Body of pancreas (tissue), 4 donors: ENCODE measurements around the gene PGP. TPM values are rescaled to one million over a fixed set of nuclear protein-coding genes. Genes with fewer than 3 reads are reported as not detected.

Experiments used
- ATAC-seq: fragments of 150-250 bp; one replicate; pipeline ENCODE4 v1.9.1; 2016
- DNase-seq, 4 donors: peaks; one replicate each; pipeline ENCODE4 v3.0.0-alpha.2; 2019
- H3K27ac ChIP-seq, 4 donors: fragments of 200-600 bp; sonication (generic); 1 replicate in 3 of 4; 2 replicates in 1 of 4; pipeline versions ENCODE4 v1.5.1 to v1.6.1; 2016 to 2019; ENCODE audit warnings: mild to moderate bottlenecking in 1 of 4, mixed read lengths in 1 of 4, moderate library complexity in 1 of 4
- H3K27me3 ChIP-seq, 2 donors: fragments of 200-600 bp; sonication (generic); one replicate each; pipeline ENCODE4 v1.6.0; 2016; ENCODE audit warnings: mild to moderate bottlenecking in 1 of 2
- H3K36me3 ChIP-seq, 2 donors: fragments of 200-600 bp; sonication (generic); replicated peaks in 1 of 2; 2 replicates each; pipeline ENCODE4 v1.5.1; 2016; ENCODE audit warnings: low read depth in 2 of 2; ENCODE audit not compliant: insufficient read depth in 1 of 2
- H3K4me1 ChIP-seq: fragments of 200-600 bp; sonication (generic); one replicate; pipeline ENCODE4 v1.6.0; 2016
- H3K4me3 ChIP-seq, 2 donors: fragments of 200-600 bp; sonication (generic); 1 replicate in 1 of 2; 2 replicates in 1 of 2; pipeline ENCODE4 v1.5.1; 2016 to 2019
- H3K9me3 ChIP-seq, 3 donors: fragments of 200-600 bp; sonication (generic); 1 replicate in 2 of 3; 2 replicates in 1 of 3; pipeline ENCODE4 v1.5.1; 2016
- POLR2A ChIP-seq, 3 donors: fragments of 450-650 bp; IDR thresholded peaks; one replicate each; pipeline ENCODE4 v1.6.1; 2016; ENCODE audit warnings: antibody characterized with exemption in 3 of 3, mild to moderate bottlenecking in 2 of 3
- WGBS, 2 donors: methylation state at CpG; one replicate each; pipeline ENCODE4 v1.1.5; 2017; 5-methylcytosine and 5-hydroxymethylcytosine counted together
- intact Hi-C: fragments of 100-400 bp; cut with DNase I; formaldehyde crosslinking; loops from one replicate; pipeline ENCODE4 v1.15.1; 2023
- total RNA-seq, 2 donors: library from RNA; depleted of rRNA; stranded (reverse); fragments of >200 nt; gene quantifications; one replicate each; pipeline ENCODE4 v1.1.0, GENCODE V29; 2016
- TF ChIP-seq, protein P1 (sequence below), 7 experiments: fragments of 450-650 bp in 4 of 7; fragments of 200-600 bp in 3 of 7; sonication (generic) in 3 of 7; IDR thresholded peaks; one replicate each; pipeline ENCODE4 v1.5.1; 2016 to 2019; ENCODE audit warnings: antibody characterized with exemption in 7 of 7

Gene PGP
- total RNA-seq, 2 donors from 2014 or later, result 7.8 to 15.8 TPM

DNA sequence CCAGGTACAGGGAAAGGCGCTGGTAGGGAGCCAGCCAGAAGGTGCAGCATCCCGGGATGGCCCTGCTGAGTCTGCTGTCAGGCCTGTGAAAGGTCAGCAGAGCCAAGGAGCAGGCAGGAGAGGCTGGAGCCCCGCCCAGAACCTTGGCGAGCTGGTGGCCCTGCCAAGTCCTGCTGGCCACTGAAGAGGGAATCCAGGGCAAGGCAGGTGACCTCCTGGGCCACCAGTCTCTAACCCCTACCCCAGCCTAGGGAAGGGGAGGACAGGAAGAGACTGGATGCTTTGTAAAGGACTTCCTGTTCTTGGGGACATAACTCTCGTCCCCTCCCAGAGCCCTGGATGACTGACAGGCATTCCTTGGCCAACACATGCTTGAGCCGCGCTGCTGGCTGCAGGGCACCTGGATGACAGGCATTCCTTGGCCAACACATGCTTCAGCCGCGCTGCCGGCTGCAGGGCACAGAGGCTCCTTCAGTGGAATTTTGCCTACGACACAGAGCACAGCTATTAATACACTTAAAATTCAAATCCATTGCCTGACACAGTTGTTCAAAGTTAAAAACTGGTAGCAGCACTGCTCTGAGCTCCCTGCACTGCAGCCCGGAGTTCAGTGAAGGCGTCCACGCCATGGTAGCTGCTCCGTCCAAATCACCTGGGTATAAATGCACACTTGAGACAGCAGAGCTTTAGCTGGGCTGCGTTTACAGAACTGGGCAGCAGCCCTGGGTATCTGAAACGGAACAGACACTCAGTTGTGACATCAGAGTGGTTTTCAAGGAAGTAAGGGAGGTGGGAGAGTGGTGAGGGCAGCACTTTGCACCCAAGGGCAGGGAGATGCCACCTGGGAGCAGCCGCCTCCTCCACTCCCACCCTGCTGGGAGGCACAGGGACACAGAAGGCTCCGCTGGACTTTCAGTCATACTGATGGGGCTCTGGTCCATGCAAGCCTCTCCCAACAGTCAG is 2.0 kb downstream of the PGP start:
- ATAC-seq (peak; percentile 12), DNase-seq (peak; percentile 76 to 84 (median 80))
- Histone ChIP-seq H3K9me3 (no peaks in the 10 kb centered on the region), H3K4me1 (peaks cover 26% of the 10 kb centered on the region), H3K36me3 (peaks cover 0 to 9% of the 10 kb centered on the region in 2 donors), H3K4me3 (no peak overlapping the region), H3K27me3 (no peaks in the 10 kb centered on the region), H3K27ac (peak overlapping the region; percentile 39 to 70 (median 52))
- intact Hi-C loops, result no loop called here
- WGBS, 2 donors, result 25 to 38% methylated on average over 7 to 19 of the region's 19 CpGs
- TF ChIP-seq, protein P1, sequence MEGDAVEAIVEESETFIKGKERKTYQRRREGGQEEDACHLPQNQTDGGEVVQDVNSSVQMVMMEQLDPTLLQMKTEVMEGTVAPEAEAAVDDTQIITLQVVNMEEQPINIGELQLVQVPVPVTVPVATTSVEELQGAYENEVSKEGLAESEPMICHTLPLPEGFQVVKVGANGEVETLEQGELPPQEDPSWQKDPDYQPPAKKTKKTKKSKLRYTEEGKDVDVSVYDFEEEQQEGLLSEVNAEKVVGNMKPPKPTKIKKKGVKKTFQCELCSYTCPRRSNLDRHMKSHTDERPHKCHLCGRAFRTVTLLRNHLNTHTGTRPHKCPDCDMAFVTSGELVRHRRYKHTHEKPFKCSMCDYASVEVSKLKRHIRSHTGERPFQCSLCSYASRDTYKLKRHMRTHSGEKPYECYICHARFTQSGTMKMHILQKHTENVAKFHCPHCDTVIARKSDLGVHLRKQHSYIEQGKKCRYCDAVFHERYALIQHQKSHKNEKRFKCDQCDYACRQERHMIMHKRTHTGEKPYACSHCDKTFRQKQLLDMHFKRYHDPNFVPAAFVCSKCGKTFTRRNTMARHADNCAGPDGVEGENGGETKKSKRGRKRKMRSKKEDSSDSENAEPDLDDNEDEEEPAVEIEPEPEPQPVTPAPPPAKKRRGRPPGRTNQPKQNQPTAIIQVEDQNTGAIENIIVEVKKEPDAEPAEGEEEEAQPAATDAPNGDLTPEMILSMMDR (IDR thresholded peaks at IDR 0.05), result no peak
- peak in 1 of 3 donors; percentile 13 for TF ChIP-seq POLR2A (IDR thresholded peaks at IDR 0.05)

DNA sequence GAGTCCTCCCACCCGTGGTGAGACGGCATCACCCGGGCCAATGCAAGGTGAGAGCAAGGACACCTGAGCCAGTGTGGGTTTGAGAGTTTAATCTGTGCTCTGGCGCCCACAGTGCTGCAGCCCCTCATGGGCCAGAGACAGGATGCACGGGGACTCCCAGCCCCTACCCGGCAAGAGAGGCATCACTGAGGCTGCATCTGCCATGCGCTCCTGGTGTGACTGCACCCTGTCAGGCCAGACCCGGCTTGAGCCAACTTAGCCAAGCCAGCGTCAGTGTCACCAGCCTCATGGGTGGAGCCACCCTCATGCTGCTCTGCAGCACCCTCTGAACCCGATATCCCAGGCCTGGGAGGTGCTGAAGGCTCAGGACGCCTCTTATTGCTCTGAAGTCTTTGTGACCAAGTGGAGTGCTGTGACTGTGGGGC is 2.7 kb downstream of the PGP start:
- no peak overlapping the region for H3K4me3 ChIP-seq
- H3K9me3 ChIP-seq, result no peaks in the 10 kb centered on the region
- DNase-seq (no peak), ATAC-seq (no peak)
- WGBS, 2 donors, result 64 to 79% methylated on average over 3 to 11 of the region's 11 CpGs
- intact Hi-C loops, result no loop called here
- peaks cover 26% of the 10 kb centered on the region for H3K4me1 ChIP-seq
- TF ChIP-seq, protein P1 (IDR thresholded peaks at IDR 0.05), result no peak
- TF ChIP-seq POLR2A (IDR thresholded peaks at IDR 0.05), result no peak
- no peaks in the 10 kb centered on the region for H3K27me3 ChIP-seq
- H3K36me3 ChIP-seq, result peaks cover 0 to 16% of the 10 kb centered on the region in 2 donors
- peak overlapping the region; percentile 25 to 70 (median 52) for H3K27ac ChIP-seq

DNA sequence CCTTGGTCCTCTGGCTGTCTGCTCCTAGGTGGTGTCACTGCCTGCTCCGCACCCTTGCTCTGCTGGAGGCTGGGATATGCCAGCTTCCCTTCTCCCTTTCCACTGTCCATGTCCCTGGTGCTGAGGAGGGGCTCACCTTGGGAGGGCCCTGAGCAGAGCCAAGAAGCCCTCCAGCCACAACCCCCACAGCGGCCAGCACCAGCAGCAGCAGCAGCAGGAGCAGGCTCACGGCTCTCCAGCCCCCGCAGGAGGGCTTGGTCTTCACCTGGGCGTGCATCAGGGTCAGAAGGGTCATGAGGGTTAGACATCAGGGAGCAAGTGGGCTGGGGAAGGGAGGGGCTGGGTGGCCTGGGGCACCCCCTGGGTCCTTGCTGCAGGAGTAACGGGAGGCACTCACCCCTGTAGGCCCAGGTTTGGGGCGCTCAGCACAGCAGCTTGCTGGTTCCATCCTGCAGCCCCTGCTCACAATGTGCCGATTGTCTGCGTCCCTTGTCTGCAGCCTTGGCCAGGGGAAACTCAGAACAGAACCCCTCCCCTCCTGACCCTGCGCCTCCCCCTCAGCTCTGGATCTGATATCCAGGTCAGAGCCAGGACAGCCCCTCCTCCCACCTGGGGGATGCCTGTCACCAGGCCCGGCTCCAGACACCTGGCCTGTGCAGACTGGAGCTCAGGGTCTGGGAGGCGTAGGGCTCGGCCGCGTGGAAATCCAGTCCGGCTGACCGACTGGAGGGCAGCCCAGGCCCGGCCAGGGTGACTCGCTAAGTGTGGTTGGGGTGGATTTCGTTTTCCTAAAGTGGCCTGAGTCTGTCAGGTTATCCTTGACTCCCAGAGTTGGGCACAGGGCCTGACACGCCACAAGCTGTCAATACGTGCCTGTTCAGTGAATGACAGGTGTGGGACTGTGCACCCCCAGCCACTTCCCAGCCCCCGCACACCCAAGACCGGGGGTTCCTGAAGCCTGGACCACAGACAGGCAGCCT is 4.0 kb downstream of the PGP start, which contains the start of gene BRICD5:
BRICD5 (minus strand) TSS at position 478 of the 980 bp plus-strand sequence; CDS start at position 448, 30 bp downstream.
- peaks cover 38% of the 10 kb centered on the region for H3K4me1 ChIP-seq
- H3K27me3 ChIP-seq, result no peaks in the 10 kb centered on the region
- TF ChIP-seq POLR2A (IDR thresholded peaks at IDR 0.05), result no peak
- TF ChIP-seq, protein P1 (IDR thresholded peaks at IDR 0.05), result no peak
- ATAC-seq (no peak), DNase-seq (no peak)
- H3K36me3 ChIP-seq, result peaks cover 0 to 18% of the 10 kb centered on the region in 2 donors
- no peaks in the 10 kb centered on the region for H3K9me3 ChIP-seq
- WGBS, 2 donors, result 67 to 74% methylated on average over 15 to 24 of the region's 24 CpGs
- intact Hi-C loops, result no loop called here
- peak within 1 kb of the TSS in 1 of 4 donors; percentile 63 for H3K27ac ChIP-seq
- H3K4me3 ChIP-seq, result no peak within 1 kb of the TSS

DNA sequence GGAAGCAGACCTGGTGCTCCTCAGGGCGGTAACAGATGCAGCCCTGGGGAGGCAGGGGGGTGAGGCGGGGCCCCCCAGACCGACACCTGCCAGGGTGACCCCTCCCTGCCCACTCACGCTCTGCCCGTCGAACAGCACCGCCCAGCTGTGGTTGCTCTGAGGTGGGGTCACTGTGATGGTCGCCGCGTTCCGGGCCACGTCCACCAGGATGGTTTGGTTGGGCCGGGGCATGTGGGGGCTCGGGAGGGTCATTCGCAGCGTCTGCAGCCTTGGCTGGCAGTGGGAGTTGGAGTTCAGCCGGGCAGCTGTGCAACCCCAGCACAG is 4.7 kb downstream of the PGP start:
- H3K36me3 ChIP-seq, result peaks cover 0 to 18% of the 10 kb centered on the region in 2 donors

More for the DNA sequence above, 4.7 kb downstream of the PGP start:
- intact Hi-C loops, result no loop called here
- TF ChIP-seq, protein P1 (IDR thresholded peaks at IDR 0.05), result no peak
- no peak for TF ChIP-seq POLR2A (IDR thresholded peaks at IDR 0.05)
- Histone ChIP-seq H3K27ac (no peak overlapping the region), H3K4me1 (peaks cover 38% of the 10 kb centered on the region), H3K27me3 (no peaks in the 10 kb centered on the region), H3K4me3 (no peak overlapping the region), H3K9me3 (no peaks in the 10 kb centered on the region)
- ATAC-seq (no peak), DNase-seq (no peak)
- WGBS, 2 donors, result 95% methylated on average over 14 of the region's 17 CpGs; no CpG with 5 or more reads in 1 of the 2 donors
